Suppressor macrophage treated with lipopolysaccharide for 1 hour (primary cell): Measurements from ENCODE around the gene SDK2.

Experiments used
- DNase-seq, 3 donors: peaks; one replicate each; pipeline ENCODE4 v3.0.0-alpha.2; 2020 to 2022

Gene SDK2

DNA sequence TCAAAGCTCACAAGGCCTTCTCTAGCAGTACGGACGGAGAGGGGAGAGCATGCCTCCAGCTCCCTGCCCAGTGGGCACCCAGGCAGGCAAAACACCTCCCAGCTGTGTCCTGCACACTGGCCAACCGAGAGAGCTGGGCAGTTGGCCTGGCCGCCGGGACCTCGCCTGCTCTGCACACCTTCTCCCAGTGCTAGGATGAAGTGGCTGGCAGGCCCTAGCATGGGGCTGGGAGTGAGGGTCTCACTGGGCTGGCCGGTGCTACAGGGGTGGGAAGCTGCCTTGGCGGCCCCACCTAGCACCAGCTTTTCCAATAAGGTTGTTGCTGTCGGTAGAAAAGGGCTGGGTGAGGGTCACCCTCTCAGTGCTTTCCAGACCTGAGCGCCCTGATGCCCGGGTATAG is 60.2 kb downstream of the SDK2 start:
- DNase-seq = no peak

DNA sequence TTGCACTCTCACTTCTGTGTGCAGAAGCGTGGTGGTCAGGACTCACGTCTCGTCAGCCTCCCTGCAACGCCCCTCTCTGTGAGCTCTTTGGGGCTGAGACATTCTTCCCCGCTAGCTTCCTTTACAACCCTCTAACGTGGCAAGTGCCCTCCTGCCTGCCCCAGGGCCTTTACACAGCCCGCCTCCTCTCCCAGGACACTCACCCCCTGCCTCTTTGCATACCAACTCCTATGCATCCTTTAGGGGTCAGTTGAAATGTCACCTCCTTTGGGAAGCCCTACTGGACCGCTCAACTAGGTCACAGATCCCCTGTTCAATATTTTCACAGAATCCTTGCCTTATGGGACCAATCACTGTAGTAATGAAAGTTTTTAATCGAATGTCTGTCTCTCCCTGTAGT is 61.4 kb downstream of the SDK2 start:
- DNase-seq = no peak

DNA sequence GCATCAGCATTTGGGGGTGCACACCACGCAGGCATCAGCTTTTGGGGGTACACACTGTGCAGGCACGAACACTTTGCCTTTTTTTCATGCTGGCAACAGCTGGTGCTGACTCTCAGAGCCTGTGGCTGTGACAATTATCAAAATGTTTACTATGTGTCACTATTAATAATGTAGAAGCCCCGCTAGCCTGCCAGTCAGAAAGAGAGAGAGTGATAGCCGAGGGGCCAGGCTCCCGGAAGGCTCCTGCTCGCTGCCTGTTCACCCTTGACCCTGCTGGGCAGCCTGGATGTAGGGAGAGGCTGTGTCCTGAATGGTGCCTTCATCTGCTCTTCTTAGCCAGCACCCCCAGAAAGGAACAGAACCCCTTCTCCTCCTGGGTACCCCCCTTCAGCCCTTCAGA is 61.9 kb downstream of the SDK2 start:
- DNase-seq = no peak

DNA sequence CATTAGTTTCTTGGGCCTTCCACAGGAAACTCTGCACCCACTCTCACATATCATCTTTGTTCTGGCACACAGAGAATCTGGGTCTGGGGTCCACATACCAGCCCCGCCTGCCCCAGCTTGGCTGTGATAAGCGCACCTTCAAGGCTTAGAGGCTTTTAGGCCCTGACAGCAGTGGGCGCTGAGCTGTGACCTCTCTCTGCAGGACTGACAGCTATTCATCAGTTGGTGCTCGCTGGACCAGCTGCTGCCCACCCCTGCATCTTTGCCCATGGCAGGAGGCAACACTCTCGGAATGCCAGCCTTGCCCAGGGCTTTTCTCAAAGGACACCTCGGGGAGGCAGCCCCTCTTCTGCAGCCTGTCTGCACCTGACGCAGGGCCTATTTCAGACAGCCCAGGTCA is 62.9 kb downstream of the SDK2 start:
- no peak for DNase-seq

DNA sequence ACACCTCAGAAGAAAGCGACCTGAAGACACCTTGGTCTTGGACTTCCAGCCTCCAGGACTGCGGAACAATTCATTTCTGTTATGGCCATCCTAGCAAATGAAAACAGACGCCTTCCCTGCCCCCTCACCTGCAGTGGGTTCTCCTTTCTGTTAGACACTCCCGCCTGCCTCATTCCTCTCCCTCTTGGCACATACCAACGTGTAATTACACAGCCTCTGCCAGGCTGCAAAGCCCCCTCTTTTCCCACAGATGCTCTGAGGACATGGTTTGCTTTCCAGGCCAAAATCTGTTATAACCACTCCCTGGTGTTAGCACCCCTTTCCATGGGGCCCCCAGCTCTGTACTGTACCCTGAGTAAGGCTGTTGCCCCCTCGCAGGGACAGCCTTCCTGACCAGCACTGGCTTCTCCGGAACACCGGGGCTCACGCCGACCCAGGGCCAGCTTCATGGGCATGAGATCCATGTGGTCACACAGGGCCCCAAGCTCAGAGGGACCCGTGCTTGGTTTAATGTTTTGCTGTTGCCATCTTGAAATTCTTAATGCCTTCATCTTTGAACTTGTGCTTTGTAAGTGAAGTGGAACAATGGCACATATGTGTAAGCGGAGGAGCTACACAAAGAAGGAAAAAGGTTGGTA is 64.1 kb downstream of the SDK2 start:
- no peak for DNase-seq

DNA sequence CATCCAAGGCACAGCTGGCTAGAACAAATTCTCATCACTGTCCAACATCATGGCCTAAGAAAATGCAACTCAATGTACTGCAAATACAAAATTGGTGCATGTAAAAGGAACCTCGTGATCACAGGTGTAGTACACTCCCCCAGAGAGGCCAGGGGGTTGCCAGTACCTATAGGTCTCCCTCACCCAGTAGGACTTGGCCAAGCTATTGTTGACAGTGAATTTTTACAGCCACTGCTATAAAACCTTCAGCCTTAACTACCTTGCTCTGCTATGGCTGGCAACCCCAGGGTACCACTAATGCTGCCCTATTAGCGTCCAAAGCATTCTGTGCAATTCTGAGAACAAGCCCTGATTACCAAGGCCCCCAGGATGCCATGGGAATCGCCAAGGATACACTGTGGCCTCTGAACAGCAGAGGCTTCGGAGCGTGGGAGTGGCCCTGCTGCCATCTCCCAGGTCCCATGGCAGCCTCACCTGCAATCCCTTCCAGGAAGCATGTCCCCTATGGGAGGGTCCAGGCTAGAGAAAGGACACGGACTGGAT is 67.6 kb downstream of the SDK2 start:
- DNase-seq = no peak

DNA sequence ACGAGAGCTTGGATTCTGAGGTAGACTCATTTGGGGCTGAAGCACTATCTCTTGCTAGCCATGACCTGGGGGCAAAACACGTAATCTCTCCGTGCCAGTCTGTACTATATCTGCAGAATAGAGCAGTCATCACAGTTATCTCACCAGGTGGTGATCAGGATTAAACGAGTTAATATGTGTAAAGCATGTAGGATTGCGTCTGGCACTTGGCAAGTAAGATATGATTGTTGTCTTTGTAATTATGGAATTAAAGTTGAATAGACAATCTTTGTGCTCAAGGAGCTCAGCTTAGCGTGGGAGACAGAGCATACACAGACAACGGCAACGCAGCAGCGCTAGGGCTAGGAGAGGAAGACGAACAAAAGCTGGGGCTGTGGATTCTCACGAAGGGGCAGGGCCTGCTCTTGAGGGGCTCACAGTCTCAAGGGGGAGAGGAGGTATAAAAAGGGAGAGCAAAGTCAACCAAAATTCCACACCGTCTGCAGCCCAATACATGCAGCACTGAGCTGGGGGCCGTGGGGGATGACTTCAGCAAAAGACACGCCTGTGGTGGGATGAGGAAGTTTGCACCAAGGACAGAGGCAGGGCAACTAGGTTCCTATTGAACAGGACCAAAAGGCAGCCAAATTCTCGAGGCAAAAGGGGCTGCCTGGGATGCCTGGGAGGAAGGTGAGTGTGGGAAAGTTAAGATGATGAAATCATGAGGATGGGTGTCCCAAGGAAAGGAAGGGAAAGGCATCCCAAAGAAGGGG is 68.6 kb downstream of the SDK2 start:
- no peak for DNase-seq

DNA sequence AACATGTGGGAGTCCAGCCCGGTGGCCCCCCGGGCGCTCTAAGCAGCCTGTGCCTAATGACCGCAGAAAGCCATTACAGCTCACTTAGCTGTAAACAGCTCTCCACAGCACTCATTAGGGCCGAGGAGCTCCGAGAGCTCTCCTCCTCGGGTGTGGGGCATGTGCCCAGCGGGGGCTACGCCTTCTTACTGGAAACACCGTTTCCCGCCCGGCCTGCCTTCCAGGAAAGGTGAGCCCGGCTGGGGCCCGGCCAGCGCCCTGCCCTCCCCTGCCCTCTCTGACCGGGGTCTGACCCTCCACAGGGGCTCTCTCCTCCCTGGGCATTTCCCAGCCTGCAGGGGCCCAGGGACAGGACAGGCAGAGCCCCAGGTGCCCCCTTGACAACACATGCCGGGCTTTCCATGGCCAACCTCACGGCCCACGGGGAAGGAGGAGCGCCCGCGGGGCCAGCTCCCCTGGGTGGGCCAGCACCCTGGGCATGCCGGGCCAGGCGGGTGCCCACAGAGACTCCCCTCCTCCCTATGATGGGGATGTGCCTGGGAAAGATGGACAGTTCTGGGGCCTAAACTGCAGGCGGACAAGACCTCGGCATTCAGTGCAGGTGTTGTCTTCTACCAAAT is 72.6 kb downstream of the SDK2 start:
- DNase-seq = no peak

DNA sequence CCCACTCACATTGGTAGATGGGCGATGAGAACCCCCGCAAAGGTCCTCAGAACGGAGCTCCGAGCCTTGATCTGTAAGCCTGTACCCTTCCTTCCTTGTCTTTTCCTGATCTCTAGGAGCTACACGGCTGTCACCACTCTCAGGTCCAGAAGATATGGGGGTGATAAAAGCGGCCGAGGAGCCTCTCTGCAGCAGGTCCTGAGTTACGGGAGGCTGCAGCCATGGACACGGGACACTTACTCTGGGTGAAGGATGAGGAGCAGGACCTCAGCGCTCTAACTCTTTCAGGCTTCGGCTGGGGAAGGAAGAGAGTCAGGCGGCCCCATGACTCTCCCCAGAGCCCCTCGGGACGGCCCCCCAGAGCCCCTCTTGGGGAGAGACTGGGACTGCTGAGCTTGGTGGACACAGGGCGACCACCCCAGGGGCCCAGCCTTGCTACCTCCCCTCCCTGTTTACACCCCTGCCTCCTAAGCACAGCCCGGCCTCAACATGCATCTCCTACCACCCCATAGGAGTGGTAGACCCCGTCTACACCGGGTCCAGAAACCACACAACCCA is 74.4 kb downstream of the SDK2 start:
- no peak for DNase-seq

DNA sequence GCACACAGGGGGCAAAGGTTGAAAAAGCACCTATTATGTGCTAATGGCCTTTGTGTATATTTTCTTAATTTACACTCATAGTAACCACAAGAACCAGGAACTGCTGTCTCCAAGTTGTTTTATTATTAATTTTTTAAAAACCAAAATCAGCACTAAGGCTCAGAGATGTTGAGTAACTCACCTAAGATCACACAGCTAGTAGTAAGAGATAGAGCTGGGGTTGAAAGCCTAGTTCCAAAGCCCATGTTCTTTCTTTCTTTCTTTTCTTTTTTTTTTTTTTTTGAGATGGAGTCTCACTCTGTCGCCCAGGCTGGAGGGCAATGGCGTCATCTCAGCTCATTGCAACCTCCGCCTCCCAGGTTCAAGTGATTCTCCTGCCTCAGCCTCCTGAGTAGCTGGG is 75.3 kb downstream of the SDK2 start:
- no peak for DNase-seq

DNA sequence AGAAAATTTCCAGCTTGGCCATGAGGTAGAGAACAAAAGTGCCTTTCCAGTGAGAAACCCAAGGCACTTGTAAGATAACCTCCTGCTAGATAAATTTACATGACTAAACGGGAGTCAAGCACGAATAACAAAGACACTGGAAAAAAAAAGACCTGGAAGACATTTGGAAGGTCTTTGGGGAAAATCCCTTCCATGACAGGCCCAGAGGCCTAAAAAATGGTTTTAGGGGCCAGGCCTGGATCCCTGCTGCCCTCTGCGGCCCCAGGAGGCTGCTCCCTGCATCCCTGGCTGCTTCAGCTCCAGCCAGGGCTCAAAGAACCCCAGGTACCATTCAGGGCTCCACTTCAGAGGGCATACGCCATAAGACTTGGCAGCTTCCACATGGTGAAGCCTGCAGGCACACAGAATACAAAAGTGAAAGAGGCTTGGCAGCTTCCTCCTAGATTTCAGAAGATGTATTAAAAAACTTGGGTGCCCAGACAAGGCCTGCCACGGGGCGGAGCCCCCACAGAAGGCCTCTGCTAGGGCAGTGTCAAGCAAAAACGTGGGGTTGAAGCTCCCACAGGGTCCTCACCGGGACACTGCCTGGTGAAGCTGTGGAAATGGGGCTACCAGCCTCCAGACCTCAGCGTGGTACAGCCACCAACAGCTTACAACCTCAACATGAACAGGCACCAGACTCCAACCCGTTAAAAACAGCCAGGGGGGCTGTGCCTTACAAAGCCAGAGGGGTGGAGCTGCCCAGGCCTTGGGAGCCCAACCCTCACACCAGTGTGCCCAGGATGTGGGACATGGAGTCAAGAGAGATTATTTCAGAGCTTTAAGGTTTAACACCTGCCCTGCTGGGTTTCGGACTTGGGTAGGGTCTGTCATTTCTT is 77.1 kb downstream of the SDK2 start:
- DNase-seq = peak; percentile 23 to 26 (median 26)

DNA sequence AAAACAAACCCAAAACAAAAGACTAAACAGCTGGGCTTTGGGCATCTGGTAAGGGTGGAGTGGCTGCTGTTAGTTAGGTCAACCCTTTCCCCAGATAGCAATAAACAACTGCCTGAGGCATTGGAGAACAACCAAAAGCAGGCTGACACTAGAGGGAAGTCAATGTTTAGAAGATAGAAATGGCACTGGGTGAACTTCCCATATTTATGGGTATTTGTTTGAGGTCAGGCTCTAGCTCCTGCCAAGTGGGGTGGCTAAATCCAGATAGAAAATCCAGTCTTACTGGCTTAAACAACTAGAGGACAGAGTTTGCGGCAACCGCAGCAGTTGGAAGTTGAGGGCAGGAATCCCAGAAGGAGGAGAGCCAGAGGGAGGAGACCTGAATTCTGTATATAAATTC is 79.4 kb downstream of the SDK2 start:
- no peak for DNase-seq

DNA sequence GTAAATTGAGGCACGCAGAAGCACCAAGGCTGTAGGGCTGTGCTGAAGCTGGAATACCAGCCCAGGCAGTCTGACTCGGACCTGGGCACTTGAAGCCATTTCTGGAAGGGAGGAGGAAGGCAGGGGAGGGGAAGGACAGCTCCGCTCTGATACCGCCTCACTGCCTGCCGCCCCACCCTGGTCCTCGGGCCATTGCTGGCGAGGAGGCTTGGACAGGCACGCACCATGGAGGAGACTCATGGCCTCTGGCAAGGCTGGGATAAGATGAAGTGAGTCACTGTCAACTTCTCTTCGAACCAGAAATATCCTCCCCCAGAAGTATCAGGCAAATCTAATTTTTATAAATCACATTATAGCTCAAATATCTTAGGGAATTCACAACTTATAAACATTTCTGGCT is 81.3 kb downstream of the SDK2 start:
- no peak for DNase-seq

DNA sequence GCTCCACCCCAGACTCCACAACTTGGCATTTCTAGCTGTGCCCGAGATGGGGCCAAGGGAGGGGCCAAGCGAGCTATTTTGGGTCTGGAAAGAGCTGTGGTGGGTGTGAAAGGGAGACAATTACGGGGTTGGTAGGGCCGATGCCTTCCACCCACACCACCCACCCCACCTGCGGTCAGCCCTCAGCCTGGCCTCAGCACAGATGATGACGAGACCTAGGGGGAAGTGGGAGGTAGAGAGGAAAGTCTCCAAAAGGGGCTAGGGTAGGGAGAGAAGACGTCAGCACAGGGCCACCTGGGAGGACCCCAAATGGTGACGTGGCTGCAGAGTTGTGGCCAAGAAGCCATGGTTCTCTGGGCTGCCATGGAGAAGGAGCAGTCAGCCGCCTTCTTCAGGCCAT is 83.1 kb downstream of the SDK2 start:
- DNase-seq = no peak

DNA sequence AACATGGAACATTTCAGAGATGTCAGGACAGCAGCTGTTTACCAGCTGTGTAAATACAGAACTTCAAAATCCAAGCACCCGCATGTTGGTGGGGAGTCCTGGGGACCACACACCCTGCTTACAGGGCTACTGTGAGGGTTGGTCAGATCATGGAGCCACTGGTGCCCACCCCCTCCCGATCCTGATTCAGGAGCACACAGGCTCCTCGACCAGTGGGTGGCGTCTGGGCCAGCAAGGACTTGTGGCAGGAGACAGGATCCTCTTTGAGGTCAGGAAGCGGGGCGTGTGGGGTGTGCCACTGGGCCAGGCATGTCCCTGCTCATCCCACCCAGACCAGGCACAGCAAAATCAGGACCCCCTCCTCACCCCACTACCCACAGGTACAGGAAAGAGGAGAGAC is 83.6 kb downstream of the SDK2 start:
- DNase-seq = no peak

DNA sequence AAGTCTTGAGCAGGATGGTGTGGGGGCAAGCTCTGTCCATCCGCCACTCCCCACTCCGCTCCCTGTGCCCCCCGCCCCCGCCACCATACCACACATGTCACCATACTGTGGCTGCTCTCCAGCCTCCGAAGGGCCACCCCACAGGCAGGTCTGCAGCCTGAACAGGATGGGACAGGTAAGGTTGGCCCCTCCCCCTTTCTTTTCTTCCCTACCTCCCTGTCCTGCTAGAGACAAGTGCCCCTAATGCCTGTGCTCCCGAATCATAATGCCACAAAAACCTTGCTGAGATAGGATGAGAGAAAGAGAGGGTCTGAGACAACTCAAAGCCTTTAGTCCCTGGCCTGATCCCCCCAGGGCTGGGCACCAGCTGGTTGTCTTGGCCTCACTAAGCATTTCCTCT is 84.7 kb downstream of the SDK2 start:
- no peak for DNase-seq

DNA sequence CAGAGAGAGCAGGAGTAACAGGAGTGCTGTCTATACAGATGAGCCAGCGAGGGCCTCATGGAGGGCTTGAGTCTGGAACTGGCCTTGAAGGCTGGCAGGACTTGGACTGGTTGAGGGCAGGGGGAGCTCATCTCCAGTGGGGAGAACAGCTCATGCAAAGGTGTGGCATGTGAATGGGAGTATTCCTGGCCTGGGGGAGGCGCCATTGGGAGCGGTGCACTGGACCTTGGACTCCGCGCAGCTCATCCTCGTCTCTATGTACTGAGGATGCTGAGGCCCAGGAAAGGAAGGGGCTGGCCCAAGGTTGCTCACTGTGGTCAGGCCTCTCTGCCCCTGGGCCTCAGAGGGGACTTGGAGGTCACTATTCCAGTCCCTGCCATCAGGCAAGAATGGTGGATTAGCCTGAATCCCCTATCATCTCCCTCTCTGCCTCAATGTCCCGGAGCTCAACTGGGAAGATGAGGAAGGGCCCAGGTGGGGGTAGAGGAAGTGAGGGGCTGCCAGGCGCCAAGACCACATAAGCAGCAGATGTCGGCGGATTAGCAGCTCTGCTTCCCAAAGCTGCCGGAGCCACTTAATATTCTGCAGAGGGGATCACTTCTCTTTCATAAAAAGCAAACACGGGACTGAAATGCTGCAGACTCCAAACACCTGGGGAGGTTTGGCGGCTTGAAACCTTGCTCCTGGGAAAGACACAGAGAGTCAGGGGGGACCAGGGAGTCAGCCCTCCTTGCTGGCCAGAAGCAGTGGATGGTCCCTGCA is 88.9 kb downstream of the SDK2 start:
- DNase-seq = no peak

DNA sequence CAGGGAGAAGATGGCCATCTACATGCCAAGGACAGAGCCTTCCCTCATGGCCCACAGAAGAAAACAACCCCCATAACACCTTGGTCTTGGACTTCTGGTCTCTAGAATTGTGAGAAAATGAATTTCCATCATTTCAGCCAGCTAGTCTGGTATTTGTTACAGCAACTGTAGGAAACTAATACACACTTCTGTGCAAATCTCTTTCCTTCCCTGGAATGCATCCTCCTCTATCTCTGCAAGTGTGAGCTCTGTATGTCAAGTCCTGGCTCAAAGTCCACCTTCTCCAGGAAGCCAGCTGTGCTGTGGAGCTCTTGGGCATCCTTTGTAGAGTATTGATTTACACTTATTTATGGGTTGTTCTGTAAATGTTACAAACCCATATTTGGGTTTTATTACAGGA is 89.7 kb downstream of the SDK2 start:
- DNase-seq = no peak

DNA sequence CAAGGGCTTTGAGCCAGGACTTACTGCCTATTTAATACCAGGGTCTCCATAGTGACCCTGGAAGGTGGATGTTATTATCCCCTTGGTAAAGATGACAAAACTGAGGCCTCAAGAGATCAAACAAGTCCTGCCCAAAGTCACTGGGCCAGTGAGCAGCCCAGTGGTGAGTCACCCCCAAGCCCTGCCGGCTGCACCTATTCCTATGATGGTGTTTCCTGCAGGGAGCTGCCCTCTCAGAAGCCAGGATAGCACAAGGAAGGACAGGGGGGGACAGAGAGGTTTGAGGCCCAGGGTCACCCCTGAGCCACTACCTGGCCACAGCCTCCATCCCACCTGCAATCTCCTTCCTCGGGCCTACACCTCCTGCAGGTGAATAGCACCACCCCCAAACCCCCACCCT is 90.9 kb downstream of the SDK2 start:
- DNase-seq = no peak

DNA sequence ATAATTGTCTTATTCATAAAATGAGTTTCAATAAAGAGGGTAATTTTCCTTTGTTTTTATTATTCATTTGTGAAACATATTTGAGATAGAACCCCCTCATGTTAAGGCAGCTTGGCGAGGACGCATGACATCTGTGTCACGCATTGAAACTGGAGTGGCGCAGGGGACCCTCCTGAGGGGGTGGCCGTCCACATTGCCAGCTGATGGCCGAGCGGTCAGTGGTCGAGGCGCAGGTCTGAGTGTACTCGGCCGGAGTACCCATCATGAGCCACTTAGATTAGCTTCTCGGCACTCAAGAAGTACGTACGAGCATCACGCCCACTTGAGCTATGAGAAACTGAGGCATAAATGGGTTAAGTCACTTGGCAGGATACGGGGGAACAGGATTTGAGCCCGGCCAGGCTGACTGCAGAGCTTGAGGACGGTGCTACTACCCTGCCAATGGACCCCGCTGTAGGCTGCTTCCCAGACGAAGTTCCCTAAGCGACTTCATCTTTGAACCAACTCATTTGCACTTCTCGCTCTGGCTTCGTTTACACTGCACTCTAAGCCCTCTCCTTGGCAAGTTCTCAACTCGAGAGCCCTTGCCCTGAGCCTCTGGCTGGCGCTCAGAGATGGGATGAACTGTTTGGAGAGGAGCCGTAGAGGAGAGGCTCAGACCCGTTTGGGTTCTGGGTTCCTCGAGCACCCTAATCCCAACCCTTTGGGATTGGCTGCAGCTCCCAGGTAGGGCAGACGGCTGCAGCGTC is 91.8 kb downstream of the SDK2 start:
- no peak for DNase-seq

DNA sequence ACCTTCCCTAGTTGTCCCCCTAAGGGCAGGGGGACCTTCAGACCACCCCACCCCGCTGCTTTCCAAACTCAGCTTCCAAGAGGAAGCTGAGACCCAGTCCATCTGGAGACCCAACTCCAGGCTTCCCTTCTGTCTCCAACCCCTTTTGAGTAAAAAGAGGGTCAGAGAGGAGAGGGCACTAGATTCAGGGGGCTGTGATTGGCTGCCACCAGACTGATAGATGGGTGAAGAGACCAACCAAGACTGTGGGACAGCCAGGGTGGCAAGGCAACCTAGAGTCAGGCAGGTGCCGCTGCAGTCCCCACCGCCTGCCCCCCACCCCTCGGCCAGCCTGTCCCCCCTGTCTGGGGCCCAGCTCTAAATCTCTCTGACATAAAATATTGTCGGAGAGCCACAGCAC is 92.5 kb downstream of the SDK2 start:
- DNase-seq = no peak
